Stimulated activated CD8-positive, alpha-beta memory T cell treated with anti-CD3 and anti-CD28 coated beads, Interleukin-15, amount 100 ng/mL, for 1 hour (primary cell): Measurements from ENCODE around the gene FBXL7.

ENCODE experiments used
- DNase-seq: peaks from one replicate; pipeline ENCODE4 v3.0.0-alpha.2; 2020; ENCODE audit warnings: low read depth

Gene FBXL7

DNA sequence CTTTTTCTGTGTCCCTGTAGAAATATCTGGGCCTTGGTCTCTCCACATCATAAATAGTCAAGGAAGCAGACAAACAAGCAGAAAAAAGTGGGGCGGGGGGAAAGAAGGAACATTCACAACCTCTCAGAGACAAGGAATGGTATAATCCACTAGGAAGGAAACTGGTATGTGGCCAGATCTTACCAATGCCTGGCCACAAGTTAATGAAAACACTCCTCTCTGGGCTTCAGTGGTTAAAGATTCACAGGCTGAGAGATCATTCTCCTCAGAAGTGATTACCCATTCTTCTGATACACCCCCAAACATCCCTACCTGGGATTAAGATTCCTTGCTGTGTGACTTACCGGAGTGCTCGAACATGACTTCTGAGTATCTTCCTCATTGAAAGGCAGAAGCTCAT lies 389.0 kb downstream of the FBXL7 start:
- no peak for DNase-seq

DNA sequence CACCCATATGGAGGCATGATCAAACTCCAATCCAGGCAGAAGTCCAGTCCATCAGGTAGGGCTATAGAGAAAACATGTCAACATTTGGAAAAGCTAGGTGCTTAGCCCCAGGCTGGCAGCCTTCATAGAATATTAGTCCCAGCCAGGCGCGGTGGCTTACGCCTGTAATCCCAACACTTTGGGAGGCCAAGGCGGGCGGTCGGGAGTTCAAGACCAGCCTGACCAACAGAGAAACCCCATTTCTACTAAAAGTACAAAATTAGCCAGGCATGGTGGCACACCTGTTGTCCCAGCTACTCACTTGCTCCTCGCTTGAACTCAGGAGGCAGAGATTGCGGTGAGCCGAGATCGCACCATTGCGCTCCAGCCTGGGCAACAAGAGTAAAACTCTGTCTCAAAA lies 393.9 kb downstream of the FBXL7 start:
- DNase-seq: no peak

DNA sequence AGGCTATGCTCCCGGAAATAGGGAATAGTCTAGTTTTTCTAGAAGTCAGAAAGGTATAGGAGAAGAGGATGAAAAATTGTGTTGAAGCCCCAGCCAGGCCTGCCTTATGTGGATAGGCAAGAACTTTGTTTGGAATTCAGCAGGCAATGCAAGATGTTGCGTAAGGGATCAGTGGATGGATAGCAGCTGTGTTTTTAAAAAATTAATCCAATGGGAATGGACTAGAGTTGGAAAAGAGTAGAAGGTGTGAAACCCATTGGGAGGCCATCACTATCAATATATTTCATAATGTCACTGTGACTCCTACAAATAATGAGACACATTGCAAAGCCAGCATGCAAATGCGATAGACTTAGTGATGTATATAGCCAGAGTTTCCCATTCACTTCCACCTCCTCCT lies 397.7 kb downstream of the FBXL7 start:
- no peak for DNase-seq

DNA sequence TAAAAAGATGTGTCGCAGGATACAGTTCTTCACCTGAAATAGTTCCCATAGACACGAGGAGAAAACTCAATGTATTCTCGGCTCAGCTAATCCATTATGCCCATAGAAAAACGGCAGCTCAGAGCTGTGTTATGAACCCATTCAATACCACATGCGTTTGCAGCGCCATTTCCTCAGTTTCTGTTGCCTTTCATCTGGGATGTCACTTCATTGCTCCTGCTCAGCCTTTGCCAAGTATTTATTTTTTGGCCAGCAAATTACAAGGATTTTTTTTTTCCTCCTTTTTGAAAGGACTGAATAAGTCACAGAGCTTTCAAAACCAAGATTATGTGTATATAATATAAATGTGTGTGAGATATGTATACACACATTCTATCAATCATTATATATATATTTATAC lies 398.7 kb downstream of the FBXL7 start:
- no peak for DNase-seq

DNA sequence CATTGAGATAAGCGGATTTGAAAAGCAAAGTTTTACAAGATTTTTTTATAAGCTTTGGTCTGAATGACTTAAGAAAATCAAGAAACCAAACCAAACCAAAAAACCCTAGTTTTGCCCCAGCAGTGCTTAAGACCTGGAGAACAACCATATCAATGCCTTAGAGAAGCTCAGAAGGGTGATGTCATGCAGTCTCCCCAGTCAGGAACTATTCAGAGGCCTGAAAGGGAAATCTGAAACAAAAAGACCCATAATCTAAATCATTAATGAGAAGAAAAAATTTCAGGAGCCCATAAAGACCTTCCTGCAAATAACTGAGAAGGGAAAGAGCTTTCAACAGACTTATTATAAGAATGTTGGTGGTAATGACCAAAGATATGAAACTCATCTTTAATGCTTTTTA lies 399.5 kb downstream of the FBXL7 start:
- no peak for DNase-seq

DNA sequence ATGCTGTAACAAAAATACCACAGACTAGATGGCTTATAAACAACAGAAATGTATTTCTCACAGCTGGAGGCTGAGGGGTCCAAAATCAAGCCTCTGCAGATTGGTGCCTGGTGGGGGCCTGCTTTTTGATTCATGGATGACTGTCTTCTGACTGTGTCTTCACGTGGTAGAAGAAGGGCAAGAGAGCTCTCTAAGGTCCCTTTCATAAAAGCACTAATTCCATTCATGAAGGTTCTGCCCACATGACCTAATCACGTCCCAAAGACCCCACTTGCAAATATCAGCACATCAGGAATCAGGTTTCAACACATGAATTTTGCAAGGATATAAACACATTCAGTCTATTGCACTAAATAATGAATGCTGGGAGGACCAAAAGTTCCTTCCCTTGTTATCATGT lies 401.2 kb downstream of the FBXL7 start:
- no peak for DNase-seq

DNA sequence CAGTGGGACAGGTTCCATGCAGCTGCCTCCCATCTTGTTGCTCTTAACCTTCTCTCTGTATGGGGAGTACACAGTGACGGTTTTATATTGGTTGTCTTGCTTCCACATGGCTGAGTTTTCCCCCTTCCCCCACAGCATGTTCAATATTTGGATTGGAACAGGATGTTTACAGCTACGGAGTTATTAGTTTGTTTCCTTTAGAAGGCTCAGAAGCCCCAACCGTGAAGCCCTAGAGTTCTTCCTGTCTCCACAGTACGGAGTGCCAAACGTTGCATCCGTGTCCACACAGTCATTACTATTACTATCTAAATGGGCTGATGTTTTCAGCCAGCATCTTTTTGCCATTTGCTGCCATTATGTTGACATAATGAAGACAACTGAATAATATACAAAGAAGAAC lies 402.1 kb downstream of the FBXL7 start:
- DNase-seq: no peak

DNA sequence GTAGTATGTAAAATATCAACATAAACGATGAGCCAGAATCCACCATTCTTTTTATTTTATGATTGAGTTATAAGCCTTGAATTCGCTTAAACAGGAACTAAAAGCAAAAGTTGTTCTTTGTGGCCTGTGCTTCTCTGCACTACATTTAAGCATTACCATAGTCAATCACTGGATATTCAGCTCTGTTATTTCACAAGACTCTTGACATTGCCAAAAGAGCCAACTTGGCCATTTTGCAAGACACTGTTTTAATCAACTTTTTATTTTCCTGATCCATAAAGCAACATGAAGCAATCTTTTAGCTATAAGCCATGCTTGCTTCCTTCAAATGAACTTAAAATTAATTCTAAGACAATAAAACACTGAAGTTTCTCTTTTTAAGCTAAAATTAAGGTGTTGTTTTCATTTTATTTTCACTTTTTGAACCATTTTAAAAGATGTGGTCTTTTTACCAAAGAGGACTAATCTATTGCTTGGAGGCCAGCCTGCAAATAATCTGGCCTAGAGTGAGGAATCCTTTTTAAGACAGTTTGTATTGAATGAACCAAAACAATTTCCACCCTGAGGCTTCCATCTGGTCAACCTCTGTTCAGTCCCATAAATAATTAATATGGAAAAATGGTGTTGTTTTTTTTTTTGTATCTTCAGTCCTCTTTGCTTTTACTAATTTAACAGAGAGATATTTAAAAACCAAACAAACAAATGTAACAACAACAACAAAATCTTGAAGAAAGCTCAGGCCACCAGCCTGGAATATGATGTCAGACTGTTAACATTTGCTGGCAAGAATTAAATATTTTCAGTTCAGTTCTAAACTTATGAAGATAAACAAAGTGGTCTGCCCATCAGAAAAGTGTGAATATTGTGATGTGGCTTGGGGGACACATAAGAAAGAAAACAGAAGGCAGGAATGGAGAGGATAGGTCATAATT lies 405.2 kb downstream of the FBXL7 start:
- DNase-seq: no peak

DNA sequence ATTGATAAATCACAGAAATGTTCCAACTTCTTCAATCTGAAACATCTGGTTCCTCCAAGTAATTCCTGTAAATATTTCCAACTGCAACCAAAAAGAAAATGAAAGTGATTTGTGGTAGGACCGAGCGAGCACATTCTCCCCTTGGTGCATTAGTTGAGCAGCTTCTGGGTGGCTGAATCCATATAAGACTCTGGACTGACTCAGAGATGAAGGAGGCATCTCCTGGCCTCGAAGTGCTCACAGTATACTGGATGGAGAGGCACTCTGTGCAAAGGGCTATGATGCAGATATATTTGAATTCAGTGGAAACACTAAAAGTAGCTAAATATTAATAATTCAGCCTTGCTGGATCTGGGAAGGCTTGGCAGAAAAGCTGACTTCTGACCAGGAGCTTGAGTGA lies 414.7 kb downstream of the FBXL7 start:
- no peak for DNase-seq

DNA sequence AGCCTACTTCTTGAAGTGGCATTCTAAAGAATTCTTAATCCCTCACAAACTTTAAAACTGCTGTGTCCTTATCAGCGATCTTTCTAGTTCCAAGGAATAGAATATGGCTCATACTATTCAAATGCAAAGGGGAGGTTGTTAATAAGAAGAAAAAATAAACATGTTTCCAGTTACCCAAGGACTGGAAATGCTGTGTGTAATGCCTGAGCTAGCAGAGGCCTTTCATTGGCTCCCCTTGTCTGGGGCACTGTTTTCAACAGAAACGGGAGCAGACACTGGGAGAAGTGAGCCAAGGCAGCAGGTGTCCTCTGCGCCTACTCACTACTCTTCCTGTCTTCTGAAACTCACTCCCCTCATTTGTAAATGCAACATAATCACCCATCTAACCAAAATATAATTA lies 426.6 kb downstream of the FBXL7 start:
- DNase-seq: no peak

DNA sequence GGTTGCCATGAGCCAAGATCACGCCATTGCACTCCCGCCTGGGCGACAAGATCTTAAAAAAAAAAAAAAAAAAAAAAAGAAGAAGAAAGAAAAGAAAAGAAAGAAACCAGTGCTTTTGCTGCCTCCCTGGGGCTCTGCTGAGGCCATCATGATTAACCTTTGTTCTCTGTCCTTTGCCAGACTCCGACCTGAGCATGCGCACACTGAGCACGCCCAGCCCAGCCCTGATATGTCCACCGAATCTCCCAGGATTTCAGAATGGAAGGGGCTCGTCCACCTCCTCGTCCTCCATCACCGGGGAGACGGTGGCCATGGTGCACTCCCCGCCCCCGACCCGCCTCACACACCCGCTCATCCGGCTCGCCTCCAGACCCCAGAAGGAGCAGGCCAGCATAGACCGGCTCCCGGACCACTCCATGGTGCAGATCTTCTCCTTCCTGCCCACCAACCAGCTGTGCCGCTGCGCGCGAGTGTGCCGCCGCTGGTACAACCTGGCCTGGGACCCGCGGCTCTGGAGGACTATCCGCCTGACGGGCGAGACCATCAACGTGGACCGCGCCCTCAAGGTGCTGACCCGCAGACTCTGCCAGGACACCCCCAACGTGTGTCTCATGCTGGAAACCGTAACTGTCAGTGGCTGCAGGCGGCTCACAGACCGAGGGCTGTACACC lies 427.9 kb downstream of the FBXL7 start:
- no peak for DNase-seq

DNA sequence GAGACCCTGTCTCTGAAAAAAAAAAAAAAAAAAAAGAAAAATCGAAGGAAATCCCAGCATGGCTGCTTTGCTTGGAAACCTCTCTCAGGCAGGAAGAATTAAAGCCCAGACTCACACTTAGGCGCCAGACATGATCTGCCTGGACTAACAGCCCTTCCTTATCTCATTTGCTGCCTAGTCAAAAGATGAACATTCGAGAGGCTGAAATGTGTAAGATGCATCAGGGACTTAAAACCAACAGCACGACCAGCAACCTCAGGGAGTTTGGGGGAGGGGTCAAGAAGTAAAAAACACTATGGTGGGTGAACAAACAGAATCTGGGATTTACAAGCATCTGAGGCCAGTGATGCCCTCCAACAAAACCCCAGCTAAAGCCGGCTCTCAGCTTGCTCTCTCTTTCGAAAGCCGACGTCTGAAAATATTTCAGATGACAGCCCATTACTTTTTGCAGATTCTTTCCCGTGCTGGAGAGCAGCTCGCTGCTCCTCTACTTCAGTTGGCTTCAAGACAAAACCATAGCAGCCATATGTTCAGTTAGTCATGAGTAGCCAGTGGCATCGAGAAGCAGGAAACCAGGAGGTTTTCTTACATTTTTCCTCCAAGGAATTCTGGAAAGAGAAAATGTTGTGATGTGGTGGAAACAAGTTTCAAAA lies 429.8 kb downstream of the FBXL7 start:
- DNase-seq: no peak

DNA sequence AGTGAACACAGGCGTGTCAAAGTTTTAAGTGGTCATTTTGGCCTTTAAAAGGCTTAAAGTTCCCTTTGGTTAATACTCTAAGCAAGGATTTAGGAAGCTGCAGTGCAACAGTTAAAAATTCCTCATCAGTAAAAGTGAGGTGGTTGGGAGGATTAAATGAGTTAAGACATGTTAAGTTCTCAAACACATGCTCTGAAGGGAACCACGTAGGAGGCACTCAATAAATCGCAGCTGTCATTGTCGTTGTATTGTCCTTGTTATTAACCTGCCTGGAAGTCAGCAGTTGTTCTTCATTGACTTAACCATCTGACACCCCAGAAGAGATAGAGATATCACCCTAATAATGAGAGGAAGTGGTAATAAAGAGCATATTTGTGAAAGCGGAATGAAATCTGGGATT lies 432.1 kb downstream of the FBXL7 start:
- DNase-seq: no peak

DNA sequence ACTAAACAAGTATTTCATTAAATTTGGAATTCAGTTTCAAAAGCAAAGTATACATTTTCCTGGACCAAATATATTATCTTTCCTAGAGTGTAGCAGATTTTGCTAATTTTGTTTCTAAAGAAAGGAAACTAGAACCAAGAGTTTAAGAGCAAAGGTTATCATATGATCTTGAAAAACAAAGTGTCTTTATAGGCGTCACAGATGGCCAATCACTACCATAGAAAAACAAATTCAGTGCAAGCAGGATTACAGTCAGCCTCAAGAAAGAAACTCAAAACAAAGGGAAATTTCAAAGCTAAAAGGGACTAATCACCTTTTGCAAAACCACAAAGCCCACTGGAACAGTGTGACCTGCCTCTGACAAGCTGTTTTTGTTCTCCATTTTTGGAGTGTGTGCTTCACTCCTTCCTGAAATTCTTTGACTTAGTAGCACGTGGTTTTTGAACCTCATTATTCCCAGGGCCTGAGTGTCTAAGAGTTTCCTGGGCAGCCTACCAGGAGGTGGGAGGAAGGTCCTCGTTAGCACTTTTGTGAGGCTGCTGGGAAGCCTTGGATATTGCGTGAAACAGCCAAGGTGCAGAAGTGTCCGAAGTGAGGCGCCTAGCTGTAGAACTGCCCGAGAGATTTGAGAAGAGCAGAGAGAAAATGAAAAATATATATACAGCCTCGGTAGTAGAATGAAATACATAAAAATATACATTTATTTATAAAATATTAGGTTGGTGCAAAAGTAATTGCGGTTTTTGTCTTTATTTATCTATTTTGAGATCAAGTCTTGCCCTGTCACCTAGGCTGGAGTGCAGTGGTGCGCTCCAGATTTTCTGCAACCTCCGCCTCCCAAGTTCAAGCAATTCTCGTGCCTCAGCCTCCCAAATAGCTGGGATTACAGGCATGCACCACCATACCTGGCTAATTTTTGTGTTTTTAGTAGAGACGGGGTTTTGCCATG lies 433.6 kb downstream of the FBXL7 start:
- no peak for DNase-seq

DNA sequence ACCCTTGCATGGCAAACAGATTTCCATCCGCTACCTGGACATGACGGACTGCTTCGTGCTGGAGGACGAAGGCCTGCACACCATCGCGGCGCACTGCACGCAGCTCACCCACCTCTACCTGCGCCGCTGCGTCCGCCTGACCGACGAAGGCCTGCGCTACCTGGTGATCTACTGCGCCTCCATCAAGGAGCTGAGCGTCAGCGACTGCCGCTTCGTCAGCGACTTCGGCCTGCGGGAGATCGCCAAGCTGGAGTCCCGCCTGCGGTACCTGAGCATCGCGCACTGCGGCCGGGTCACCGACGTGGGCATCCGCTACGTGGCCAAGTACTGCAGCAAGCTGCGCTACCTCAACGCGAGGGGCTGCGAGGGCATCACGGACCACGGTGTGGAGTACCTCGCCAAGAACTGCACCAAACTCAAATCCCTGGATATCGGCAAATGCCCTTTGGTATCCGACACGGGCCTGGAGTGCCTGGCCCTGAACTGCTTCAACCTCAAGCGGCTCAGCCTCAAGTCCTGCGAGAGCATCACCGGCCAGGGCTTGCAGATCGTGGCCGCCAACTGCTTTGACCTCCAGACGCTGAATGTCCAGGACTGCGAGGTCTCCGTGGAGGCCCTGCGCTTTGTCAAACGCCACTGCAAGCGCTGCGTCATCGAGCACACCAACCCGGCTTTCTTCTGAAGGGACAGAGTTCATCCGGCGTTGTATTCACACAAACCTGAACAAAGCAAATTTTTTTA lies 436.7 kb downstream of the FBXL7 start:
- no peak for DNase-seq

DNA sequence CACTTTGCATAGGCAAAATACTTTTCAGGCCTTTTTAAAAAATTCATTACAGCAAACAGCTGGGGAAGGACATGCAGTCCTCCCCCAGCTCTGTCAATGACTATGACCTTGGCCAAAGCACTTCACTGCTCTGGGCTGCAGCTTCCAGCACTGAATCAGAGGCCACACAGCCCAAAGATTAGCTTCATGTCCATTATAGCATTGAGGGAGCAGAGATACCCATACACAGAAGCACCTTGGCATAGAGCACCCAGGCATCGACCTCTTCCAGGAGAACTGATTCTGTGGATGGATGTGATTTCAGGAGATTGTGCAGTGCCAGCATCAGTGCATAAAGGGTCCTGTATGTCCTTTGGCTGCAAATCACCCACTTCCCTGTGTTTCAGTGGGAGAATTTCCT lies 437.7 kb downstream of the FBXL7 start:
- DNase-seq: no peak

DNA sequence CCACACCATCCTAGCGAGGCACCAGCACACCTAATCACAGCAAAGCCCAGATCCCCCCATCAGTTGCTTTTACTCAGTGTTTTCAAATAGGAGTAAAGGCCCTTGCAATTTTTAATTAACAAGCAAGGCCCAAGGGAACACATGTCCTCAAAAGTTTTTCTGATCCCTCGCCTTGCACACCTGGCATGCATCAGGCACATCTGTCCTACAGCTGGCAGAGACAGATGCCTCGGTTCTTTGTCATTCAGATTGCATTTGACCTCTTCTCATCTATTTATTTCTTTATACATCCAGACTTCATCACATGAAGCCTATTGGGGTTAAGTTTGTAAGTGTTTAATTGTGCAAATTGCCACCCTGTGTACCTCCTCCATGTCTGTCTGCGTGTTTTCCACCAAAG lies 438.2 kb downstream of the FBXL7 start:
- DNase-seq: no peak

DNA sequence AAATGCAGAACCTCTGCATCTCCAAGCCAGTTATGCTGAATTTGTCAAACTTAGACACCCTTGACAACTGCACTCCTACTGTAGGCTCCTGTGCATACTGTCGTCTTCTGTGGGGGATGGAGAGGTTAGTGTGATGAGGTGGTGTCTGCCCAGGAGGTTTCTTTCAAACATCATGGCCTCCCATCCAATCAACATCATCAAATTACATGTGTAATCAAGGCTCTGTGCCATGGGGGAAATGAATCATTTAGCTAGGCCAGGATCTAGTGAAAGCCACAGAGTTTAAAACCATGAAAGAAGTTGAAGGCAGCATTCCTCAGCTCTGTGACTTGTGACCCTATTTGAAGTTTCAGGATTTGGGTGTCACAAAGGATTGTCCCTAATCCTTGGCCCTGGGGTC lies 439.0 kb downstream of the FBXL7 start:
- no peak for DNase-seq

DNA sequence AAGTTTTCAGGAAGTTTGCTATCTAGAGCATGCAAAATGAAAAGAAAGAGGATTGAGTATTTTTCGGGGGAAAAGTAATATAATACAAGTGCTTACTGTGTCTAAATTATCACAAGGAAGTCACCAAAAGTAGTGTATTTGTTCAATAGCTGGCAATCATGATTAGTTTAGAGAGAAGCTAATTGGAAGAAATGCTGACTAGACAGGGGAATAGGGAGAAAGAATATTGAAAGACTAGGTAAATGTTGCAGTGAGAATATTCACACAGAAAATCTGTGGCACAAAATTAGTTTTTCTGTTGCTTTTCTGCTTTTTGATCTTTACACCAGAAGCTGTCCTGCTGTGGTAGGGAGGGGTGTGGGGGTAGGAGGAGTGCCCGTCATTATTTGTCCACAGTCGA lies 440.9 kb downstream of the FBXL7 start:
- no peak for DNase-seq

DNA sequence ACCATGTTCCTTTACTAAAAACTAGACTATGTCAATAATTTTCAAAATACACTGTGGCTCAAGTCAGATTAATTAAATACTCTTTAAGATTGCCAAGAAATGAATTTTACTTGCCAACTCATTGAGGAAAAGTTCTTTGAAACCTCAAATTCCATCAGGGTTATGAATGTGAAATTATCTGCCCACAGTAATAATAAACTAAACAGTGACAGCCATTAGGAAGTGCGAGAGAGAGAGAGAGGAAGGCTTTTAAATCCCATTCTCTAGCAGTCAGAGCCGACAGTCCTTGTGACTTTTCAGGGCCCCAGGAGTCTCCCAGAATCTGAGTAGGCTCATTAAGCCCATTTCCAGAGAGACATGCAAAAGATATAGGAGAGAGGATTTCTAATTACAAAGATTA lies 443.5 kb downstream of the FBXL7 start:
- no peak for DNase-seq

DNA sequence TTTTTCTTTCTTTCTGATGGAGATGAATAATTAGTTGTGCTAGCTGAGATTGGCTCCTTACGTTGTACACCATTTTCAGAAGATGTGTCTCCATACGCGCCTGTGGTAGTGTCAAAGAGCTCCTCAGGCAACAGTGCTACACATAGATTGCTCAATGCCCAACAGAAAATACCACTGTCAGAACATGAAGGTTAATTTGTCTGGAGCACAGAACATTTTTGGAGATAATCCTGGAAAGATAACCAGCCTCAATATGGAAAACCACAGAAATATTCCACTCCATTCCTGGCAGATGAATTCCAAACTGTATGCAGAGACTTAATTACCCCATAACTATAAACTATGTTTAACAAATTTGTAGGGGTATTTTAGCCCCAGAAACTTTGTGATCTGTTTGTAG lies 446.0 kb downstream of the FBXL7 start:
- no peak for DNase-seq
